BE2C (cell line): ENCODE data around the gene AKIRIN2.

Source experiments
- DNase-seq: peaks from one replicate; pipeline ENCODE4 v3.0.0-alpha.2; 2020
- H3K27me3 ChIP-seq: fragments of 250-450 bp; sonication (Bioruptor Pico); 2 replicates; pipeline ENCODE4 v1.5.1; 2020; ENCODE audit warnings: mild to moderate bottlenecking
- H3K36me3 ChIP-seq: fragments of 250-450 bp; sonication (Bioruptor Pico); 2 replicates; pipeline ENCODE4 v1.5.1; 2020; ENCODE audit warnings: mild to moderate bottlenecking
- H3K4me1 ChIP-seq: fragments of 250-450 bp; sonication (Bioruptor Pico); 2 replicates; pipeline ENCODE4 v1.5.1; 2020
- H3K4me3 ChIP-seq: 2 replicates; pipeline ENCODE4 v1.5.1; 2011; ENCODE audit warnings: low read depth, low read length
- H3K9me3 ChIP-seq: fragments of 250-450 bp; sonication (Bioruptor Pico); 2 replicates; pipeline ENCODE4 v1.5.1; 2020
- CTCF ChIP-seq: IDR thresholded peaks from 2 replicates; pipeline ENCODE4 v1.5.1; 2012; ENCODE audit warnings: mild to moderate bottlenecking, low read depth, low read length

Gene AKIRIN2

GRCh38 chr6:87636315-87636714, 65.7 kb downstream of the AKIRIN2 start:
- no peak for DNase-seq
- Histone ChIP-seq H3K4me3 (no peak overlapping the region), H3K36me3 (peaks cover 13% of the 10 kb centered on the region; the same call in 1 of the 2 replicates), H3K9me3 (no peaks in the 10 kb centered on the region), H3K4me1 (no peaks in the 10 kb centered on the region), H3K27me3 (no peaks in the 10 kb centered on the region)
- no peak for TF ChIP-seq CTCF

DNA sequence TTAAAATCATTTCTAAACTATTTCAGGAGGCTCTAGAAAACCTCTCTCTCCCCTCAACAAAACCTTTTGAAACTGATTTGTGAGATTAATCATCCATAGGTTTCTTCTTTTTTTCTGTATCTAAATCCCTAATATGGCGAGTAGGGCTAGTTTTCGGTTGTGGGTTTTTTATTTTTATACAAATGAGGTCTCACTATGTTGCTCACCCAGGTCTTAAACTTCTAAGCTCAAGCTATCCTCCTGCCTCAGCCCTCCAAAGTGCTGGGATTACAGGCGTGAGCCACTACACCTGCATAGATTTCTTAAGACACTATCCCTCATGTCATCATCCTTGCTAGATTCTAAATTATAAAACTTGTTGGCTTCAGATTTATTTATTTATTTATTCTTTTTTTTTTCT, 68.2 kb downstream of the AKIRIN2 start:
- Histone ChIP-seq H3K27me3 (no peaks in the 10 kb centered on the region), H3K4me3 (no peak overlapping the region), H3K36me3 (peaks cover 19% of the 10 kb centered on the region), H3K4me1 (no peaks in the 10 kb centered on the region), H3K9me3 (no peaks in the 10 kb centered on the region)
- TF ChIP-seq CTCF = no peak
- DNase-seq = no peak

GRCh38 chr6:87630746-87631145, 71.3 kb downstream of the AKIRIN2 start:
- H3K9me3 ChIP-seq = no peaks in the 10 kb centered on the region
- no peak overlapping the region for H3K4me3 ChIP-seq
- TF ChIP-seq CTCF = no peak
- no peak for DNase-seq
- H3K36me3 ChIP-seq = peaks cover 17% of the 10 kb centered on the region
- no peaks in the 10 kb centered on the region for H3K27me3 ChIP-seq
- H3K4me1 ChIP-seq = no peaks in the 10 kb centered on the region

- TF ChIP-seq CTCF = no peak
- H3K4me3 ChIP-seq = no peak overlapping the region
- no peaks in the 10 kb centered on the region for H3K27me3 ChIP-seq
- DNase-seq = no peak
- H3K9me3 ChIP-seq = no peaks in the 10 kb centered on the region
- peaks cover 23% of the 10 kb centered on the region for H3K36me3 ChIP-seq
- H3K4me1 ChIP-seq = no peaks in the 10 kb centered on the region
Observed at GRCh38 chr6:87628881-87629280, 73.2 kb downstream of the AKIRIN2 start.

DNA sequence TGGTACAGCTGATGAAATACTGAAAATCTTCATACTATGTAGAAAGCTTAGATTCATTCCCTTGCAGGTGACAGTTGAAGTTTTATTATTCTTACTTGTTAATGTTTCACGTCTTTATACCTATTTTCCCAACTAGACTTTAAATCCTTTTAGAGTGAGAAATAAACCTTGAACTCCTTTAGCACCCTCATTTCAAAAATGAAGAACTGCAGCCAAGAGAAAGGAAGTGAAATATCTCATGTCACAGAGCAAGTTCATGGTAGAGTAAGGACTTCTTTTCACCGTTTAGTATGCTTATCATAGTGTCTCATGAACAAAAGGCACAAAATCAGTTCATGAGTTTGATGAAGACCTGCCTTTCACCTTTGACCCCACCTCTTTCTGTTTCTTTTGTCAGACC, 73.6 kb downstream of the AKIRIN2 start:
- no peak for TF ChIP-seq CTCF
- Histone ChIP-seq H3K27me3 (no peaks in the 10 kb centered on the region), H3K4me3 (no peak overlapping the region), H3K36me3 (peaks cover 24% of the 10 kb centered on the region), H3K4me1 (no peaks in the 10 kb centered on the region), H3K9me3 (no peaks in the 10 kb centered on the region)
- DNase-seq = no peak
